GM12878 (cell line): ENCODE data around the gene LAMP1. TPM values are rescaled to one million over a fixed set of nuclear protein-coding genes. Genes with fewer than 3 reads are reported as not detected.

Experiments
- ATF2 ChIP-seq: IDR thresholded peaks from 2 replicates; pipeline ENCODE4 v1.6.1; 2012; ENCODE audit warnings: low read length, inconsistent platforms
- BCLAF1 ChIP-seq: fragments of 450-650 bp; IDR thresholded peaks from 2 replicates; pipeline ENCODE4 v1.6.1; 2017; ENCODE audit warnings: antibody characterized with exemption, mild to moderate bottlenecking, moderate library complexity
- CREB1 ChIP-seq: IDR thresholded peaks from 2 replicates; pipeline ENCODE4 v1.6.1; 2012; ENCODE audit warnings: low read depth, mild to moderate bottlenecking, inconsistent platforms
- KDM1A ChIP-seq: fragments of 200-600 bp; sonication (generic); IDR thresholded peaks from 2 replicates; pipeline ENCODE4 v1.6.1; 2016; ENCODE audit warnings: borderline replicate concordance
- KLF5 ChIP-seq: fragments of 450-650 bp; IDR thresholded peaks from 2 replicates; pipeline ENCODE4 v1.6.1; 2014; ENCODE audit warnings: mild to moderate bottlenecking; ENCODE audit not compliant: partially characterized antibody
- MLLT1 ChIP-seq: fragments of 450-650 bp; IDR thresholded peaks from 2 replicates; pipeline ENCODE4 v1.6.1; 2016; ENCODE audit warnings: mild to moderate bottlenecking
- NFXL1 ChIP-seq: fragments of 450-650 bp; IDR thresholded peaks from 2 replicates; pipeline ENCODE4 v1.6.1; 2017; ENCODE audit warnings: antibody characterized with exemption, mild to moderate bottlenecking, borderline replicate concordance
- PRDM15 ChIP-seq: fragments of 450-650 bp; formaldehyde crosslinking; IDR thresholded peaks from 2 replicates; pipeline ENCODE4 v1.4.0; 2020; ENCODE audit warnings: mild to moderate bottlenecking, moderate library complexity
- RCOR1 ChIP-seq: conservative IDR thresholded peaks from 2 replicates; pipeline ENCODE4 v1.6.1; 2012; ENCODE audit warnings: low read depth, low read length, improper control_type of control experiment
- RUNX3 ChIP-seq: IDR thresholded peaks from 2 replicates; pipeline ENCODE4 v1.6.1; 2012; ENCODE audit warnings: low read length, inconsistent platforms
- SIX5 ChIP-seq: IDR thresholded peaks from 2 replicates; pipeline ENCODE4 v1.6.1; 2011; ENCODE audit warnings: mild to moderate bottlenecking, low read depth, low read length, moderate library complexity; ENCODE audit not compliant: severe bottlenecking
- SMARCA5 ChIP-seq: fragments of 450-650 bp; IDR thresholded peaks from 2 replicates; pipeline ENCODE4 v1.6.1; 2017; ENCODE audit warnings: mild to moderate bottlenecking
- TCF7 ChIP-seq: IDR thresholded peaks from 2 replicates; pipeline ENCODE4 v1.6.1; 2014; ENCODE audit warnings: antibody characterized with exemption, borderline replicate concordance
- WRNIP1 ChIP-seq: IDR thresholded peaks from 2 replicates; pipeline ENCODE4 v1.6.1; 2011; ENCODE audit warnings: low read depth, low read length, improper control_type of control experiment, borderline replicate concordance
- ZBTB40 ChIP-seq: fragments of 450-650 bp; IDR thresholded peaks from 2 replicates; pipeline ENCODE4 v1.6.1; 2016; ENCODE audit warnings: mild to moderate bottlenecking, moderate library complexity, borderline replicate concordance
- polyA plus RNA-seq, 11 experiments: library from polyadenylated mRNA; depleted of rRNA in 4 of 11; unstranded in 6 of 11; stranded (reverse) in 5 of 11; fragments of >200 nt; fragmentation: Nextera tagmentation in 4 of 11; fragmentation: Illumina TruSeq in 1 of 11; extraction: Ambion mirVana in 4 of 11; extraction: Trizol in 1 of 11; gene quantifications; 1 replicate in 1 of 11; 2 replicates in 10 of 11; pipeline versions ENCODE4 v1.2.1 to v1.2.3, GENCODE V29; 2011 to 2016; ENCODE audit warnings: inconsistent platforms in 2 of 11, missing spikeins in 2 of 11, low read depth in 1 of 11
- total RNA-seq, 4 experiments: library from RNA; depleted of rRNA in 3 of 4; stranded (reverse); fragments of >200 nt in 3 of 4; fragmentation: Illumina TruSeq in 1 of 4; extraction: Trizol in 1 of 4; gene quantifications; 2 replicates each; pipeline versions ENCODE4 v1.2.1 to v1.2.3, GENCODE V29; 2013 to 2021

The LAMP1 gene
- total and polyA plus RNA-seq, 10 of the 15 experiments (the other 5 are each of a cell fraction or from before 2014, with no cell fraction given): 2.5 to 83.0 (median 32.7) TPM

GRCh38 chr13:113296823-113297369, at the start of gene LAMP1 (continued):
- TF ChIP-seq PRDM15 (peak; percentile 92), ATF2 (no peak), NFXL1 (no peak), TCF7 (no peak), KDM1A (no peak), SMARCA5 (peak; percentile 66; the same call in 1 of the 2 replicates), ZBTB40 (peak; percentile 36; the same call in 1 of the 2 replicates), BCLAF1 (0 out of 2 replicates have a peak, but pooled peaks have one; percentile 51), CREB1 (peak; percentile 86), RUNX3 (no peak; the same call in 1 of the 2 replicates), SIX5 (peak; percentile 58), RCOR1 (peak; percentile 99), MLLT1 (peak; percentile 97), KLF5 (peak; percentile 89), WRNIP1 (no peak)
